ENCODE results near the gene MPV17. TPM values are rescaled to one million over a fixed set of nuclear protein-coding genes. Genes with fewer than 3 reads are reported as not detected.

Gene MPV17
- total and polyA plus RNA-seq, 9 of the 15 experiments (the other 6 are each of a cell fraction or from before 2014, with no cell fraction given), result 54.7 to 140 (median 70.2) TPM

- TF ChIP-seq, protein P1, sequence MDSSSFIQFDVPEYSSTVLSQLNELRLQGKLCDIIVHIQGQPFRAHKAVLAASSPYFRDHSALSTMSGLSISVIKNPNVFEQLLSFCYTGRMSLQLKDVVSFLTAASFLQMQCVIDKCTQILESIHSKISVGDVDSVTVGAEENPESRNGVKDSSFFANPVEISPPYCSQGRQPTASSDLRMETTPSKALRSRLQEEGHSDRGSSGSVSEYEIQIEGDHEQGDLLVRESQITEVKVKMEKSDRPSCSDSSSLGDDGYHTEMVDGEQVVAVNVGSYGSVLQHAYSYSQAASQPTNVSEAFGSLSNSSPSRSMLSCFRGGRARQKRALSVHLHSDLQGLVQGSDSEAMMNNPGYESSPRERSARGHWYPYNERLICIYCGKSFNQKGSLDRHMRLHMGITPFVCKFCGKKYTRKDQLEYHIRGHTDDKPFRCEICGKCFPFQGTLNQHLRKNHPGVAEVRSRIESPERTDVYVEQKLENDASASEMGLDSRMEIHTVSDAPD (CRISPR knock-in tag; IDR thresholded peaks at IDR 0.05), result no peak
- TF ChIP-seq JUND (IDR thresholded peaks at IDR 0.05; ENCODE audit: borderline replicate concordance, low read depth, low read length), result no peak
- no peak for TF ChIP-seq JUND (tag; IDR thresholded peaks at IDR 0.05; ENCODE audit: borderline replicate concordance, low read depth, low read length)
- TF ChIP-seq KAT7 (CRISPR knock-in tag; IDR thresholded peaks at IDR 0.05; ENCODE audit: borderline replicate concordance), result 0 out of 2 replicates have a peak, but pooled peaks have one; percentile 66
- no peak for TF ChIP-seq TEAD4 (IDR thresholded peaks at IDR 0.05; ENCODE audit: low read length)
- TF ChIP-seq TEAD4 (CRISPR knock-in tag; IDR thresholded peaks at IDR 0.05; ENCODE audit: borderline replicate concordance), result peak; percentile 85; the same call in 1 of the 2 replicates
- TF ChIP-seq, protein P2, sequence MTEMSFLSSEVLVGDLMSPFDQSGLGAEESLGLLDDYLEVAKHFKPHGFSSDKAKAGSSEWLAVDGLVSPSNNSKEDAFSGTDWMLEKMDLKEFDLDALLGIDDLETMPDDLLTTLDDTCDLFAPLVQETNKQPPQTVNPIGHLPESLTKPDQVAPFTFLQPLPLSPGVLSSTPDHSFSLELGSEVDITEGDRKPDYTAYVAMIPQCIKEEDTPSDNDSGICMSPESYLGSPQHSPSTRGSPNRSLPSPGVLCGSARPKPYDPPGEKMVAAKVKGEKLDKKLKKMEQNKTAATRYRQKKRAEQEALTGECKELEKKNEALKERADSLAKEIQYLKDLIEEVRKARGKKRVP (CRISPR knock-in tag; IDR thresholded peaks at IDR 0.05), result no peak
- TF ChIP-seq ZNF217 (CRISPR knock-in tag; IDR thresholded peaks at IDR 0.05), result no peak
- 0 out of 2 replicates have a peak, but pooled peaks have one; percentile 25 for TF ChIP-seq ARID2 (IDR thresholded peaks at IDR 0.05)
- peak; percentile 36; the same call in 1 of the 2 replicates for TF ChIP-seq ZC3H4 (CRISPR knock-in tag; IDR thresholded peaks at IDR 0.05; ENCODE audit: borderline replicate concordance)
Observed at GRCh38 chr2:27369471-27370025, 46.7 kb upstream of the MPV17 start (continued).

Data from K562 (cell line).